Fibroblast of skin of back (primary cell): ENCODE results near the gene YPEL2.

Experiments
- DNase-seq: peaks from one replicate; pipeline ENCODE4 v3.0.0-alpha.2; 2013

YPEL2 gene

GRCh38 chr17:59357219-59357697, 25.8 kb downstream of the YPEL2 start:
- peak; percentile 76 for DNase-seq

GRCh38 chr17:59357929-59358328, 26.5 kb downstream of the YPEL2 start:
- DNase-seq: peak; percentile 87

GRCh38 chr17:59361386-59361785, 29.9 kb downstream of the YPEL2 start:
- peak; percentile 94 for DNase-seq

- DNase-seq: peak; percentile 95
These were observed 30.7 kb downstream of the YPEL2 start for GRCh38 chr17:59361916-59362810.

- DNase-seq: no peak
These were observed 31.4 kb downstream of the YPEL2 start for GRCh38 chr17:59362811-59363205.

GRCh38 chr17:59365383-59365981, 34.0 kb downstream of the YPEL2 start:
- no peak for DNase-seq

GRCh38 chr17:59366040-59366757, 34.7 kb downstream of the YPEL2 start:
- peak; percentile 70 for DNase-seq

- DNase-seq: peak; percentile 84
These were observed 35.6 kb downstream of the YPEL2 start for GRCh38 chr17:59366773-59367656.

GRCh38 chr17:59367657-59368045, 36.2 kb downstream of the YPEL2 start:
- DNase-seq: no peak

GRCh38 chr17:59368218-59368857, 36.9 kb downstream of the YPEL2 start:
- DNase-seq: no peak

GRCh38 chr17:59369031-59369975, 37.8 kb downstream of the YPEL2 start:
- DNase-seq: no peak

GRCh38 chr17:59370593-59371299, 39.3 kb downstream of the YPEL2 start:
- no peak for DNase-seq

- no peak for DNase-seq
These were observed 40.1 kb downstream of the YPEL2 start for GRCh38 chr17:59371416-59372100.

GRCh38 chr17:59372138-59372751, 40.8 kb downstream of the YPEL2 start:
- DNase-seq: peak; percentile 49

- DNase-seq: peak; percentile 77
These were observed 42.5 kb downstream of the YPEL2 start for GRCh38 chr17:59373882-59374495.

- no peak for DNase-seq
These were observed 43.2 kb downstream of the YPEL2 start for GRCh38 chr17:59374612-59375011.

GRCh38 chr17:59375857-59376256, 44.4 kb downstream of the YPEL2 start:
- no peak for DNase-seq

GRCh38 chr17:59376506-59376905, 45.1 kb downstream of the YPEL2 start:
- DNase-seq: no peak
